OCI-LY1 (cell line): ENCODE data around the gene FAM9C.

Source experiments
- H2AFZ ChIP-seq: fragments of 200-600 bp; sonication (generic), shearing (Covaris generic); 2 replicates; pipeline ENCODE4 v1.6.0; 2014; ENCODE audit warnings: antibody characterized with exemption, mild to moderate bottlenecking, low read length
- H3F3A ChIP-seq: fragments of 200-600 bp; sonication (generic), shearing (Covaris generic); 2 replicates; pipeline ENCODE4 v1.6.0; 2014; ENCODE audit warnings: mild to moderate bottlenecking, antibody characterized with exemption, low read length, moderate library complexity; ENCODE audit not compliant: insufficient read depth
- H3K27ac ChIP-seq: fragments of 200-600 bp; sonication (generic); 2 replicates; pipeline ENCODE4 v1.5.1; 2014; ENCODE audit warnings: low read length, mixed run types, mild to moderate bottlenecking, low read depth; ENCODE audit not compliant: poor library complexity, severe bottlenecking
- H3K27me3 ChIP-seq: fragments of 200-600 bp; sonication (generic); 2 replicates; pipeline ENCODE4 v1.6.0; 2014; ENCODE audit warnings: antibody characterized with exemption, mild to moderate bottlenecking, low read length, moderate library complexity; ENCODE audit not compliant: insufficient read depth
- H3K36me3 ChIP-seq: fragments of 200-600 bp; sonication (generic); 2 replicates; pipeline ENCODE4 v1.6.1; 2014; ENCODE audit warnings: mild to moderate bottlenecking, antibody characterized with exemption, low read length, moderate library complexity, mixed read lengths; ENCODE audit not compliant: insufficient read depth
- H3K4me1 ChIP-seq: fragments of 200-600 bp; sonication (generic); 2 replicates; pipeline ENCODE4 v1.5.1; 2014; ENCODE audit warnings: mild to moderate bottlenecking, low read length, moderate library complexity; ENCODE audit not compliant: insufficient read depth, severe bottlenecking
- H3K4me2 ChIP-seq: fragments of 200-600 bp; sonication (generic), shearing (Covaris generic); 2 replicates; pipeline ENCODE4 v1.6.1; 2014; ENCODE audit warnings: low read length
- H3K4me3 ChIP-seq: fragments of 200-600 bp; sonication (generic); 2 replicates; pipeline ENCODE4 v1.5.1; 2014; ENCODE audit warnings: low read length, low read depth, mild to moderate bottlenecking, mixed read lengths; ENCODE audit not compliant: poor library complexity, severe bottlenecking
- H3K79me2 ChIP-seq: fragments of 200-600 bp; shearing (Covaris generic); 2 replicates; pipeline ENCODE4 v1.6.1; 2016; ENCODE audit warnings: mixed run types, low read length, mixed read lengths; ENCODE audit not compliant: insufficient read depth
- H3K9ac ChIP-seq: fragments of 200-600 bp; sonication (generic), shearing (Covaris generic); 2 replicates; pipeline ENCODE4 v1.6.1; 2014; ENCODE audit warnings: mild to moderate bottlenecking, low read length, mixed read lengths
- H3K9me2 ChIP-seq: fragments of 200-600 bp; sonication (generic), shearing (Covaris generic); 2 replicates; pipeline ENCODE4 v1.6.1; 2014; ENCODE audit warnings: low read depth, mild to moderate bottlenecking, low read length, mixed read lengths
- H3K9me3 ChIP-seq: fragments of 200-600 bp; shearing (Covaris generic); 2 replicates; pipeline ENCODE4 v1.6.1; 2014; ENCODE audit warnings: low read length, mixed read lengths
- H4K20me1 ChIP-seq: fragments of 200-600 bp; sonication (generic), shearing (Covaris generic); 2 replicates; pipeline ENCODE4 v1.6.0; 2016; ENCODE audit warnings: mild to moderate bottlenecking, low read length; ENCODE audit not compliant: insufficient read depth
- EZH2 ChIP-seq: fragments of 200-600 bp; sonication (generic), shearing (Covaris generic); IDR thresholded peaks from 2 replicates; pipeline ENCODE4 v1.8.0; 2017; ENCODE audit warnings: borderline replicate concordance, mixed run types, mild to moderate bottlenecking, antibody characterized with exemption, low read length, moderate library complexity, mixed read lengths
- TF ChIP-seq, protein P1 (sequence below): fragments of 200-600 bp; sonication (generic), shearing (Covaris generic); IDR thresholded peaks from 2 replicates; pipeline ENCODE4 v1.5.1; 2017; ENCODE audit warnings: mild to moderate bottlenecking, antibody characterized with exemption, low read length, moderate library complexity, mixed read lengths

Gene FAM9C

DNA sequence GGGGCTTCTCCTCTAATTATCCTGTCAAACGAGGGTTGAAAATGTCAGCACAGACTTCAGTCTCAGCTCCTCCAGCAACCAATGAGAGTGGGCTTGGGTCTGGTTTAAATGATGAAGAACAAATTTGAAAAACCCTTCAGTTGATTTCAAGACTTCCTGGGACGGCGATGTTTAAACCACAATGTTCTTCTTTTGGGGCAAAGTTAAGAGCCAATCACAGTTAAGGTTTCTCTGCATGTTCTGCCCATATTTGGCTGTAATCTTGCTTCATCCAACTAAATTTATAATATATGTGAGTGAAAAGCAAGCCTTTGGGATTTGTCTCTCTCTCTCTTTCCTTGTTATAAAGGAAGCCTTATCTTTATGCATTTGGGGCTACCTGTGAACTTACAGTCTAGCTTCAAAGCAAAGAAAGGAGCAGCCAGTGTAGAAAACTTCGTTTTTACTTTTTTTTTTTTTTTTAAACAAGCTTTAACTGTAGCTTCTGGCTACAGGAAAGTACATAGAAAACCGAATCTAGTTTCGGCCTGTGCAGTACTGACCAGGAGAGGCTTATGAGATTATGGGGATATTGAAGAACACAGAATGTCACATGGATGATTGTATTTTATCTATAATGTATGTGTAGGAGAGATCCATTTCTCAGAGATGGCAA is 46.8 kb upstream of the FAM9C start:
- H3K9me3 ChIP-seq, result no peaks in the 10 kb centered on the region
- peak overlapping the region; percentile 79 for H3K4me2 ChIP-seq
- peak overlapping the region; percentile 99 for H3K27ac ChIP-seq
- no peaks in the 10 kb centered on the region for H3F3A ChIP-seq
- H3K9ac ChIP-seq, result peak overlapping the region; percentile 89
- H3K4me3 ChIP-seq, result peak overlapping the region; percentile 46
- H3K4me1 ChIP-seq, result peaks cover 93% of the 10 kb centered on the region
- TF ChIP-seq, protein P1, sequence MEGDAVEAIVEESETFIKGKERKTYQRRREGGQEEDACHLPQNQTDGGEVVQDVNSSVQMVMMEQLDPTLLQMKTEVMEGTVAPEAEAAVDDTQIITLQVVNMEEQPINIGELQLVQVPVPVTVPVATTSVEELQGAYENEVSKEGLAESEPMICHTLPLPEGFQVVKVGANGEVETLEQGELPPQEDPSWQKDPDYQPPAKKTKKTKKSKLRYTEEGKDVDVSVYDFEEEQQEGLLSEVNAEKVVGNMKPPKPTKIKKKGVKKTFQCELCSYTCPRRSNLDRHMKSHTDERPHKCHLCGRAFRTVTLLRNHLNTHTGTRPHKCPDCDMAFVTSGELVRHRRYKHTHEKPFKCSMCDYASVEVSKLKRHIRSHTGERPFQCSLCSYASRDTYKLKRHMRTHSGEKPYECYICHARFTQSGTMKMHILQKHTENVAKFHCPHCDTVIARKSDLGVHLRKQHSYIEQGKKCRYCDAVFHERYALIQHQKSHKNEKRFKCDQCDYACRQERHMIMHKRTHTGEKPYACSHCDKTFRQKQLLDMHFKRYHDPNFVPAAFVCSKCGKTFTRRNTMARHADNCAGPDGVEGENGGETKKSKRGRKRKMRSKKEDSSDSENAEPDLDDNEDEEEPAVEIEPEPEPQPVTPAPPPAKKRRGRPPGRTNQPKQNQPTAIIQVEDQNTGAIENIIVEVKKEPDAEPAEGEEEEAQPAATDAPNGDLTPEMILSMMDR, result no peak
- no peak for TF ChIP-seq EZH2
- no peaks in the 10 kb centered on the region for H3K27me3 ChIP-seq
- H3K79me2 ChIP-seq, result no peaks in the 10 kb centered on the region
- no peaks in the 10 kb centered on the region for H3K36me3 ChIP-seq
- no peaks in the 10 kb centered on the region for H4K20me1 ChIP-seq
- no peaks in the 10 kb centered on the region for H3K9me2 ChIP-seq
- no peak overlapping the region for H2AFZ ChIP-seq

DNA sequence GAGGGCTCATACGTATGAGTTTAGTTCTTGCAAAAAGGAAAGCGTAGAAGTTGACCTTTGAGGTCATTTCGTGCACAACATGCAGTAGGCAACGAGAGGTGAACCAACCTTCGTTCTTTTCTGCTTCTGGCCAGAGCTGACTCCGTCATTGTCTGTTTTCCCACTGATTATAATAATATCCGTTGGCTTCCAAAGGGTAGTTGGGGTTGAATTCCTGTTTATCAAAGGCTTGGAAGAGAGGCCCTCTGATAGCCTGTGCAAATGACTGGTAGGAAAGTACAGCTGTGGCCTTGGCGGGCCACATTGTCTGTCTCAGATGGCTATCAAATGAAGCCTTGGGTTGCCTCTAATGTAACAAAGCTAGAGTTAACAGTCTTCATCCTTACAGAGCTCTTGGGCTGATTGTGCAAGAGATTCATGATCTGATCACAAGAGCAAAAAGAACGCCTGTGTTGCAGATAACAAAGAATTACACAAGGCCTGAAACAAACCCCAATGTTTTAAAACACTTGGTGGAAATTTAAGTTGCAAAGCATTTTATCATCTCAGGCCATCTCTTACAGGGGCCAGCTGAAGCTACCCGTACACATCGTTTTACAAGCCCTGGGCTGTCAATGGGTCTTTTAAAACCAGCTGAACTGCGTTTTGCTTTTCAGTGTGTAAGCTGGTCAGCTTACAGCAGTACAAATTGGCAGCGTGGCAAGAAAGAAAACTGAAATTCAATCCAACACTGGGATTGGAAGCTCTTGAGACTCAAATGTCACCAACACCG is 46.1 kb upstream of the FAM9C start:
- Histone ChIP-seq H3K9me3 (no peaks in the 10 kb centered on the region), H3K9me2 (no peaks in the 10 kb centered on the region), H4K20me1 (no peaks in the 10 kb centered on the region), H3K4me3 (peak overlapping the region; percentile 46), H3K4me2 (peak overlapping the region; percentile 79), H3K4me1 (peaks cover 100% of the 10 kb centered on the region), H3K27ac (peak overlapping the region; percentile 99), H3K79me2 (no peaks in the 10 kb centered on the region), H3K36me3 (no peaks in the 10 kb centered on the region), H3K9ac (peak overlapping the region; percentile 89), H3K27me3 (no peaks in the 10 kb centered on the region), H3F3A (no peaks in the 10 kb centered on the region), H2AFZ (no peak overlapping the region)
- TF ChIP-seq, protein P1, result no peak
- TF ChIP-seq EZH2, result no peak

DNA sequence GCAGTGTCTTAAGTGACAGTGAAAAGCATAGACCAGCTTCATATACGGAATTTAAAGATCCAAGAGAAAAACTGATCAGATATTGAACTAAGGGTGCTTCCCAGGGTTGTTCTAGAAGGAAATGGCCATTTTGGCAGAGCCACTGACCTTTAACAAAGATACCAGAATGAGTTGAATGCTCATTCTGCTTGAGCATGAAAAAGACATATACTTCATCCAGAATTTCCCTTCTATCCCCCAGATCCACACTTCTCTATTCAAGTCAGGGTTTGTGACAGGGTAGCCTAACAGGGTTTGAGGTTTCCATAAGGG is 45.6 kb upstream of the FAM9C start:
- Histone ChIP-seq H3K36me3 (no peaks in the 10 kb centered on the region), H3K9me3 (no peaks in the 10 kb centered on the region), H3K4me3 (peak overlapping the region; percentile 46), H3K4me2 (peak overlapping the region; percentile 79), H3K9me2 (no peaks in the 10 kb centered on the region), H2AFZ (no peak overlapping the region), H3K9ac (peak overlapping the region; percentile 89), H3K27me3 (no peaks in the 10 kb centered on the region), H3K79me2 (no peaks in the 10 kb centered on the region), H3K27ac (peak overlapping the region; percentile 99), H3K4me1 (peaks cover 100% of the 10 kb centered on the region), H3F3A (no peaks in the 10 kb centered on the region), H4K20me1 (no peaks in the 10 kb centered on the region)
- TF ChIP-seq, protein P1, result no peak
- no peak for TF ChIP-seq EZH2
